IMR-90 (cell line): ENCODE measurements around the gene DGKE.

Experiments
- BHLHE40 ChIP-seq: fragments of 150-350 bp; IDR thresholded peaks from 2 replicates; pipeline ENCODE4 v1.6.1; 2016; ENCODE audit warnings: mild to moderate bottlenecking, low read depth, low read length
- CEBPB ChIP-seq: IDR thresholded peaks from 2 replicates; pipeline ENCODE4 v1.6.1; 2012; ENCODE audit warnings: low read depth, low read length, improper control_type of control experiment
- CTCF ChIP-seq: conservative IDR thresholded peaks from 2 replicates; pipeline ENCODE4 v1.5.1; 2012; ENCODE audit warnings: mild to moderate bottlenecking, low read depth, low read length, improper control_type of control experiment
- FOS ChIP-seq: fragments of 150-350 bp; IDR thresholded peaks from 2 replicates; pipeline ENCODE4 v1.6.1; 2016; ENCODE audit warnings: low read depth, low read length
- MAFK ChIP-seq: IDR thresholded peaks from 2 replicates; pipeline ENCODE4 v1.6.1; 2012; ENCODE audit warnings: low read depth, low read length, improper control_type of control experiment
- MAZ ChIP-seq: IDR thresholded peaks from 2 replicates; pipeline ENCODE4 v1.6.1; 2012; ENCODE audit warnings: low read depth, mild to moderate bottlenecking, low read length, improper control_type of control experiment, moderate library complexity, borderline replicate concordance
- MXI1 ChIP-seq: IDR thresholded peaks from 2 replicates; pipeline ENCODE4 v1.6.1; 2012; ENCODE audit warnings: low read depth, mild to moderate bottlenecking, low read length, moderate library complexity, borderline replicate concordance
- NFE2L2 ChIP-seq: fragments of 150-350 bp; IDR thresholded peaks from 2 replicates; pipeline ENCODE4 v1.6.1; 2016; ENCODE audit warnings: low read depth, mild to moderate bottlenecking, low read length
- POLR2A ChIP-seq: IDR thresholded peaks from 2 replicates; pipeline ENCODE4 v1.6.1; 2012; ENCODE audit warnings: mild to moderate bottlenecking, low read depth, low read length
- RAD21 ChIP-seq: IDR thresholded peaks from 2 replicates; pipeline ENCODE4 v1.6.1; 2012; ENCODE audit warnings: low read length, improper control_type of control experiment
- RCOR1 ChIP-seq: IDR thresholded peaks from 2 replicates; pipeline ENCODE4 v1.6.1; 2012; ENCODE audit warnings: mild to moderate bottlenecking, low read length, improper control_type of control experiment; ENCODE audit not compliant: insufficient replicate concordance
- RFX5 ChIP-seq: IDR thresholded peaks from 2 replicates; pipeline ENCODE4 v1.8.0; 2012; ENCODE audit warnings: low read depth, mild to moderate bottlenecking, low read length, moderate library complexity
- SMC3 ChIP-seq: fragments of 150-350 bp; IDR thresholded peaks from 2 replicates; pipeline ENCODE4 v1.6.1; 2016; ENCODE audit warnings: low read depth, mild to moderate bottlenecking, antibody characterized with exemption, low read length, moderate library complexity
- USF2 ChIP-seq: fragments of 150-350 bp; IDR thresholded peaks from 2 replicates; pipeline ENCODE4 v1.6.1; 2017; ENCODE audit warnings: mild to moderate bottlenecking, antibody characterized with exemption, low read length, low read depth

- TF ChIP-seq CTCF (no peak), MXI1 (no peak), POLR2A (no peak), USF2 (no peak), RAD21 (no peak), BHLHE40 (no peak), RCOR1 (no peak), MAZ (no peak), MAFK (no peak), NFE2L2 (no peak), CEBPB (no peak), RFX5 (no peak), SMC3 (no peak), FOS (no peak)
Observed at GRCh38 chr17:56820207-56820606, 13.7 kb upstream of the DGKE start.
